Measurements from ENCODE around the gene LAMA1.
"Not testable (repeated sequence)": the region's sequence is repeated elsewhere in the genome, so short reads cannot be mapped to it uniquely, and the experiment has no call there.

Gene LAMA1

DNA sequence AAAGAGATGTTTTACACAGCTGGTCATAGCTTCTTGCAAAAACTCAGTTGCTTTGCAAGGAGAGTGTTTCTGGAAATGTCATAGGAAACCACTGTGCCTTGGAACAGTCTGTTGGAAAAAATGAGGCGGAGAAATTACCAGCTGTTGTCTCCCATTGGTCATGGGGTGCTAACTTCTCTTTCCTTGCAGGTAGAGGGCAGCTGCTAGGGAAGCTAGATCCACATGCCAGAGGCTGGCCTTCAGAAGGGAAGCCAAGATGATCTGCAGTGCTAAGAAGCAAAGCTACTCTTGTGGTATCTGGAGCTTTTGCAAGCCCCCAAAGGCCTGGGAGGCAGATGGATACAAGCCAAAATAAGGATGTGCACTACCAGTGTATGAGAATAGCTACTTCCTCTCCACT is 34.8 kb upstream of the LAMA1 start:
- Histone ChIP-seq H3K79me2 (ENCODE audit: control insufficient read depth, low read length) (no peaks in the 10 kb centered on the region), H4K20me1 (ENCODE audit: control insufficient read depth, insufficient read depth, low read depth, low read length) (no peaks in the 10 kb centered on the region), H3F3A (ENCODE audit: control insufficient read depth, insufficient read depth) (no peaks in the 10 kb centered on the region), H3K36me3 (ENCODE audit: control insufficient read depth, low read length) (no peaks in the 10 kb centered on the region), H3K9me2 (replicated peaks; ENCODE audit: control insufficient read depth, low read length) (no peaks in the 10 kb centered on the region), H3K4me2 (ENCODE audit: low read length) (no peak overlapping the region), H3K4me1 (ENCODE audit: control insufficient read depth, low read length) (no peaks in the 10 kb centered on the region), H3K9me3 (ENCODE audit: control insufficient read depth, insufficient read depth, low read length) (peaks cover 4% of the 10 kb centered on the region; the same call in 1 of the 2 replicates), H3K27ac (ENCODE audit: low read depth, low read length) (no peak overlapping the region), H3K27me3 (ENCODE audit: control insufficient read depth, low read length) (no peaks in the 10 kb centered on the region), H3K4me3 (ENCODE audit: low read length) (no peak overlapping the region)
- TF ChIP-seq EZH2phosphoT487 (IDR thresholded peaks at IDR 0.05; ENCODE audit: borderline replicate concordance, low read length): no peak
- TF ChIP-seq, protein P1, sequence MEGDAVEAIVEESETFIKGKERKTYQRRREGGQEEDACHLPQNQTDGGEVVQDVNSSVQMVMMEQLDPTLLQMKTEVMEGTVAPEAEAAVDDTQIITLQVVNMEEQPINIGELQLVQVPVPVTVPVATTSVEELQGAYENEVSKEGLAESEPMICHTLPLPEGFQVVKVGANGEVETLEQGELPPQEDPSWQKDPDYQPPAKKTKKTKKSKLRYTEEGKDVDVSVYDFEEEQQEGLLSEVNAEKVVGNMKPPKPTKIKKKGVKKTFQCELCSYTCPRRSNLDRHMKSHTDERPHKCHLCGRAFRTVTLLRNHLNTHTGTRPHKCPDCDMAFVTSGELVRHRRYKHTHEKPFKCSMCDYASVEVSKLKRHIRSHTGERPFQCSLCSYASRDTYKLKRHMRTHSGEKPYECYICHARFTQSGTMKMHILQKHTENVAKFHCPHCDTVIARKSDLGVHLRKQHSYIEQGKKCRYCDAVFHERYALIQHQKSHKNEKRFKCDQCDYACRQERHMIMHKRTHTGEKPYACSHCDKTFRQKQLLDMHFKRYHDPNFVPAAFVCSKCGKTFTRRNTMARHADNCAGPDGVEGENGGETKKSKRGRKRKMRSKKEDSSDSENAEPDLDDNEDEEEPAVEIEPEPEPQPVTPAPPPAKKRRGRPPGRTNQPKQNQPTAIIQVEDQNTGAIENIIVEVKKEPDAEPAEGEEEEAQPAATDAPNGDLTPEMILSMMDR (IDR thresholded peaks at IDR 0.05; ENCODE audit: low read depth, low read length, poor library complexity, severe bottlenecking): no peak

DNA sequence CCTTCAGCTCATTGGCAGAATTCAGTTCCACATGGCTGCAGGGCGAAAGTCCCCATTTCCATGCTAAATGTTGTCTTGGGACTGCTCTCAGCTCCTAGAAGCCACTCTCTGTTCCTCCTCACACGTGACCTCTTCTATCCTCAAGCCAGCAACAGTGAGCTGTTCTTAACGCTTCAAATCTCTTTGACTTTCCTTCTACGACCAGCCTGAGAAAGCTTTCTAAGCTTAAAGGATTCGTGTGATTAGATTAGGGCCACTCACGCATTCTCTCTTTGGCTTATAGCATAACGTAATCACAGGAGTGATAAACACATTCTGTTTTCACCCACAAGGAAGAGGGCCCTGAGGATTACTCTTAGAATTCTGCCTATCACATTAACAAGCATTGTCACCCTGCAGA is 29.8 kb upstream of the LAMA1 start:
- H3K27me3 ChIP-seq (ENCODE audit: control insufficient read depth, low read length): no peaks in the 10 kb centered on the region

DNA sequence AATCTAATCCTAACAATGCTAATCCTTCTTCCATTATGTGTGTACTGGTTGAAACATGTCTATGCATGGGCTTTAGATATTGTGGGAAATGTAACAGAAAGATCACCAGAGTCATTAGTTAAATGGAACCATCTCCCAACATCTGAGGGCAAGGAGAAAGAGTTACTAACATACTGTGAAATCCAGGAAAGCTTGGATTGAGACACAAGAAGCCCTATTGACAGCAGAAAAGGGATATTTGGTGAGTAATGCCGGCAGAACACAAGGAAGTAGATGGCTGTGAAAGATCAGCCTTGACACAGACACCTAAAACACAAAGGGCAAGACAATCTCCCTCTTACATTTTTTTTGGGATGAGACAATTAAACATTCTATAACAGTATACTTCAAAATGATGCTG is 28.5 kb upstream of the LAMA1 start:
- Histone ChIP-seq H3K4me1 (ENCODE audit: control insufficient read depth, low read length) (no peaks in the 10 kb centered on the region), H3K4me2 (ENCODE audit: low read length) (no peak overlapping the region), H3K36me3 (ENCODE audit: control insufficient read depth, low read length) (no peaks in the 10 kb centered on the region), H3K9me2 (replicated peaks; ENCODE audit: control insufficient read depth, low read length) (no peaks in the 10 kb centered on the region), H4K20me1 (ENCODE audit: control insufficient read depth, insufficient read depth, low read depth, low read length) (no peaks in the 10 kb centered on the region), H3K79me2 (ENCODE audit: control insufficient read depth, low read length) (no peaks in the 10 kb centered on the region), H3K27ac (ENCODE audit: low read depth, low read length) (no peak overlapping the region), H3F3A (ENCODE audit: control insufficient read depth, insufficient read depth) (no peaks in the 10 kb centered on the region), H3K9me3 (ENCODE audit: control insufficient read depth, insufficient read depth, low read length) (peaks cover 6% of the 10 kb centered on the region; the same call in 1 of the 2 replicates), H3K4me3 (ENCODE audit: low read length) (no peak overlapping the region), H3K27me3 (ENCODE audit: control insufficient read depth, low read length) (no peaks in the 10 kb centered on the region)
- no peak for TF ChIP-seq EZH2phosphoT487 (IDR thresholded peaks at IDR 0.05; ENCODE audit: borderline replicate concordance, low read length)
- TF ChIP-seq, protein P1 (IDR thresholded peaks at IDR 0.05; ENCODE audit: low read depth, low read length, poor library complexity, severe bottlenecking): no peak

More for the DNA sequence above, 29.8 kb upstream of the LAMA1 start:
- Histone ChIP-seq H3K9me2 (replicated peaks; ENCODE audit: control insufficient read depth, low read length) (no peaks in the 10 kb centered on the region), H3K4me2 (ENCODE audit: low read length) (no peak overlapping the region), H3K9me3 (ENCODE audit: control insufficient read depth, insufficient read depth, low read length) (peaks cover 6% of the 10 kb centered on the region; the same call in 1 of the 2 replicates), H4K20me1 (ENCODE audit: control insufficient read depth, insufficient read depth, low read depth, low read length) (no peaks in the 10 kb centered on the region), H3F3A (ENCODE audit: control insufficient read depth, insufficient read depth) (no peaks in the 10 kb centered on the region), H3K36me3 (ENCODE audit: control insufficient read depth, low read length) (no peaks in the 10 kb centered on the region), H3K27ac (ENCODE audit: low read depth, low read length) (no peak overlapping the region), H3K79me2 (ENCODE audit: control insufficient read depth, low read length) (no peaks in the 10 kb centered on the region), H3K4me3 (ENCODE audit: low read length) (no peak overlapping the region), H3K4me1 (ENCODE audit: control insufficient read depth, low read length) (no peaks in the 10 kb centered on the region)
- TF ChIP-seq, protein P1 (IDR thresholded peaks at IDR 0.05; ENCODE audit: low read depth, low read length, poor library complexity, severe bottlenecking): no peak
- TF ChIP-seq EZH2phosphoT487 (IDR thresholded peaks at IDR 0.05; ENCODE audit: borderline replicate concordance, low read length): no peak

DNA sequence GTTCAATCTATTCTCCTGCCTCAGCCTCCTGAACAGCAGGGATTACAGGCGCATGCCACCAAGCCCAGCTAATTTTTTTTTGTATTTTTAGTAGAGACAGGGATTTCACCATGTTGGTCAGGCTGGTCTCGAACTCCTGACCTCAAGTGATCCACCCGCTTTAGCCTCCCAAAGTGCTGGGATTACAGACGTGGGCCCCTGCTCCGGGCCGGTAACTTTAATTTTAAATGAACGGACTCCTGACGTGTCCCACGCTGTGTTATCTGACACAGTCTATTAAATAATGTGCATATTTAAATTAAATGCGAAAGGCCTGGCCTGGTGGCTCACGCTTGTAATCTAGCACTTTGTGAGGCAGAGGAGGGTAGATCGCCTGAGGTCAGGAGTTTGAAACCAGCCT is 27.3 kb upstream of the LAMA1 start:
- H4K20me1 ChIP-seq (ENCODE audit: control insufficient read depth, insufficient read depth, low read depth, low read length); H3K4me1 ChIP-seq (ENCODE audit: control insufficient read depth, low read length); H3K4me2 ChIP-seq (ENCODE audit: low read length); H3K9me3 ChIP-seq (ENCODE audit: control insufficient read depth, insufficient read depth, low read length); H3K27ac ChIP-seq (ENCODE audit: low read depth, low read length); H3K79me2 ChIP-seq (ENCODE audit: control insufficient read depth, low read length); H3K4me3 ChIP-seq (ENCODE audit: low read length); H3F3A ChIP-seq (ENCODE audit: control insufficient read depth, insufficient read depth); H3K27me3 ChIP-seq (ENCODE audit: control insufficient read depth, low read length); H3K36me3 ChIP-seq (ENCODE audit: control insufficient read depth, low read length); H3K9me2 ChIP-seq (replicated peaks; ENCODE audit: control insufficient read depth, low read length): not testable (repeated sequence)
